IPS-15b (cell line): Measurements from ENCODE around the gene SRPK2.

Experiments
- H3K27me3 ChIP-seq: one replicate; pipeline ENCODE4 v1.6.1; 2013; ENCODE audit warnings: low read length; ENCODE audit not compliant: control insufficient read depth, insufficient read depth
- H3K36me3 ChIP-seq: one replicate; pipeline ENCODE4 v1.6.1; 2013; ENCODE audit warnings: low read length; ENCODE audit not compliant: control insufficient read depth, insufficient read depth
- H3K4me1 ChIP-seq: one replicate; pipeline ENCODE4 v1.6.1; 2013; ENCODE audit warnings: mild to moderate bottlenecking, low read length; ENCODE audit not compliant: control insufficient read depth, insufficient read depth
- H3K4me3 ChIP-seq: one replicate; pipeline ENCODE4 v1.5.1; 2013; ENCODE audit warnings: low read depth, low read length
- H3K9ac ChIP-seq: one replicate; pipeline ENCODE4 v1.6.1; 2013; ENCODE audit warnings: low read depth, mild to moderate bottlenecking, low read length
- H3K9me3 ChIP-seq: one replicate; pipeline ENCODE4 v1.6.1; 2013; ENCODE audit warnings: mild to moderate bottlenecking, low read length; ENCODE audit not compliant: control insufficient read depth, insufficient read depth

SRPK2 gene

GRCh38 chr7:105156731-105157130 is 232.0 kb downstream of the SRPK2 start:
- Histone ChIP-seq H3K27me3 (no peaks in the 10 kb centered on the region), H3K9me3 (no peaks in the 10 kb centered on the region), H3K36me3 (no peaks in the 10 kb centered on the region), H3K4me1 (no peaks in the 10 kb centered on the region), H3K4me3 (no peak overlapping the region), H3K9ac (no peak overlapping the region)

GRCh38 chr7:105154084-105154483 is 234.6 kb downstream of the SRPK2 start:
- Histone ChIP-seq H3K27me3 (no peaks in the 10 kb centered on the region), H3K9ac (no peak overlapping the region), H3K9me3 (no peaks in the 10 kb centered on the region), H3K4me1 (no peaks in the 10 kb centered on the region), H3K4me3 (no peak overlapping the region), H3K36me3 (no peaks in the 10 kb centered on the region)

GRCh38 chr7:105153531-105153930 is 235.2 kb downstream of the SRPK2 start:
- Histone ChIP-seq H3K9me3 (no peaks in the 10 kb centered on the region), H3K4me1 (no peaks in the 10 kb centered on the region), H3K27me3 (no peaks in the 10 kb centered on the region), H3K4me3 (no peak overlapping the region), H3K9ac (no peak overlapping the region), H3K36me3 (no peaks in the 10 kb centered on the region)

- Histone ChIP-seq H3K9ac (no peak overlapping the region), H3K4me1 (no peaks in the 10 kb centered on the region), H3K4me3 (no peak overlapping the region), H3K36me3 (no peaks in the 10 kb centered on the region), H3K9me3 (no peaks in the 10 kb centered on the region), H3K27me3 (no peaks in the 10 kb centered on the region)
Measured at GRCh38 chr7:105151152-105151551, 237.6 kb downstream of the SRPK2 start.

GRCh38 chr7:105149827-105150226 is 238.9 kb downstream of the SRPK2 start:
- Histone ChIP-seq H3K27me3 (no peaks in the 10 kb centered on the region), H3K4me1 (no peaks in the 10 kb centered on the region), H3K9me3 (no peaks in the 10 kb centered on the region), H3K36me3 (no peaks in the 10 kb centered on the region), H3K4me3 (no peak overlapping the region), H3K9ac (no peak overlapping the region)

GRCh38 chr7:105141068-105141467 is 247.7 kb downstream of the SRPK2 start:
- H3K9me3 ChIP-seq: no peaks in the 10 kb centered on the region
- H3K4me3 ChIP-seq: no peak overlapping the region
- no peaks in the 10 kb centered on the region for H3K4me1 ChIP-seq
- H3K9ac ChIP-seq: no peak overlapping the region
- H3K36me3 ChIP-seq: peaks cover 9% of the 10 kb centered on the region
- H3K27me3 ChIP-seq: no peaks in the 10 kb centered on the region

GRCh38 chr7:105139381-105139780 is 249.3 kb downstream of the SRPK2 start:
- H3K9me3 ChIP-seq: no peaks in the 10 kb centered on the region
- peaks cover 9% of the 10 kb centered on the region for H3K36me3 ChIP-seq
- H3K27me3 ChIP-seq: no peaks in the 10 kb centered on the region
- H3K9ac ChIP-seq: no peak overlapping the region
- no peaks in the 10 kb centered on the region for H3K4me1 ChIP-seq
- no peak overlapping the region for H3K4me3 ChIP-seq

GRCh38 chr7:105137898-105138297 is 250.8 kb downstream of the SRPK2 start:
- Histone ChIP-seq H3K4me3 (no peak overlapping the region), H3K9me3 (no peaks in the 10 kb centered on the region), H3K9ac (no peak overlapping the region), H3K27me3 (no peaks in the 10 kb centered on the region), H3K4me1 (no peaks in the 10 kb centered on the region), H3K36me3 (peaks cover 8% of the 10 kb centered on the region)

- no peak overlapping the region for H3K9ac ChIP-seq
- H3K4me1 ChIP-seq: no peaks in the 10 kb centered on the region
- H3K27me3 ChIP-seq: no peaks in the 10 kb centered on the region
- H3K4me3 ChIP-seq: no peak overlapping the region
- H3K9me3 ChIP-seq: no peaks in the 10 kb centered on the region
- H3K36me3 ChIP-seq: no peaks in the 10 kb centered on the region
Measured at GRCh38 chr7:105136221-105136620, 252.5 kb downstream of the SRPK2 start.

- H3K36me3 ChIP-seq: no peaks in the 10 kb centered on the region
Measured at GRCh38 chr7:105133986-105134655, 254.6 kb downstream of the SRPK2 start.

GRCh38 chr7:105133358-105133757 is 255.4 kb downstream of the SRPK2 start:
- H3K9me3 ChIP-seq: no peaks in the 10 kb centered on the region
- H3K4me1 ChIP-seq: no peaks in the 10 kb centered on the region
- H3K27me3 ChIP-seq: no peaks in the 10 kb centered on the region
- H3K4me3 ChIP-seq: no peak overlapping the region
- no peaks in the 10 kb centered on the region for H3K36me3 ChIP-seq
- H3K9ac ChIP-seq: no peak overlapping the region

More at GRCh38 chr7:105133986-105134655, 254.6 kb downstream of the SRPK2 start:
- Histone ChIP-seq H3K4me3 (no peak overlapping the region), H3K9ac (no peak overlapping the region), H3K4me1 (no peaks in the 10 kb centered on the region), H3K27me3 (no peaks in the 10 kb centered on the region), H3K9me3 (no peaks in the 10 kb centered on the region)

- Histone ChIP-seq H3K9me3 (no peaks in the 10 kb centered on the region), H3K36me3 (no peaks in the 10 kb centered on the region), H3K9ac (no peak overlapping the region), H3K4me1 (no peaks in the 10 kb centered on the region), H3K27me3 (no peaks in the 10 kb centered on the region), H3K4me3 (no peak overlapping the region)
Measured at GRCh38 chr7:105132835-105133234, 255.9 kb downstream of the SRPK2 start.
